Heart right ventricle (tissue), 16 donors: ENCODE measurements around the gene PRDX3. TPM values are rescaled to one million over a fixed set of nuclear protein-coding genes. Genes with fewer than 3 reads are reported as not detected.

Source experiments
- ATAC-seq, 8 donors: fragments of 200-7000 bp; cut with Tn5 transposase; one replicate each; pipeline ENCODE4 v1.9.1; 2020; ENCODE audit warnings: mild to moderate bottlenecking in 8 of 8, moderate library complexity in 8 of 8, moderate number of reproducible peaks in 1 of 8
- DNase-seq, 2 donors: peaks; one replicate each; pipeline ENCODE4 v3.0.0-alpha.2; 2020
- H3K27ac ChIP-seq, 10 donors: fragments of 200-600 bp; sonication (generic) in 2 of 10; one replicate each; pipeline versions ENCODE4 v1.5.0 to v1.8.0; 2020 to 2022; ENCODE audit warnings: mild to moderate bottlenecking in 3 of 10
- H3K27me3 ChIP-seq, 7 donors: fragments of 200-600 bp; one replicate each; pipeline ENCODE4 v1.8.0; 2021 to 2022; ENCODE audit warnings: mild to moderate bottlenecking in 2 of 7
- H3K36me3 ChIP-seq, 9 donors: fragments of 200-600 bp; sonication (generic) in 1 of 9; one replicate each; pipeline versions ENCODE4 v1.5.0 to v1.8.0; 2020 to 2022; ENCODE audit warnings: mild to moderate bottlenecking in 2 of 9
- H3K4me1 ChIP-seq, 9 donors: fragments of 200-600 bp; sonication (generic) in 1 of 9; one replicate each; pipeline versions ENCODE4 v1.5.0 to v1.8.0; 2020 to 2022; ENCODE audit warnings: mild to moderate bottlenecking in 4 of 9
- H3K4me3 ChIP-seq, 10 donors: fragments of 200-600 bp; sonication (generic) in 2 of 10; one replicate each; pipeline versions ENCODE4 v1.5.0 to v1.8.0; 2020 to 2022; ENCODE audit warnings: mild to moderate bottlenecking in 7 of 10, moderate library complexity in 2 of 10
- H3K9me3 ChIP-seq, 11 donors: fragments of 200-600 bp in 10 of 11; sonication (generic) in 2 of 11; one replicate each; pipeline versions ENCODE4 v1.5.0 to v1.8.0; 2013 to 2022; ENCODE audit warnings: mild to moderate bottlenecking in 2 of 11, control low read depth in 1 of 11, moderate library complexity in 1 of 11
- CTCF ChIP-seq, 9 donors: fragments of 200-600 bp; sonication (generic) in 2 of 9; IDR thresholded peaks; one replicate each; pipeline versions ENCODE4 v1.5.0 to v1.8.0; 2021 to 2022; ENCODE audit warnings: antibody characterized with exemption in 9 of 9, mild to moderate bottlenecking in 5 of 9, moderate library complexity in 1 of 9
- WGBS, 2 donors: extraction: QIAGEN DNeasy Blood & Tissue Kit; methylation state at CpG; one replicate each; pipeline ENCODE4 v1.1.7; 2013; ENCODE audit warnings: inconsistent platforms in 1 of 2; 5-methylcytosine and 5-hydroxymethylcytosine counted together
- intact Hi-C, 10 donors: fragments of 100-400 bp; cut with DNase I; formaldehyde crosslinking; loops; one replicate each; pipeline versions ENCODE4 v1.11.1 to v1.14.2; 2022
- polyA plus RNA-seq, 2 donors: library from polyadenylated mRNA; stranded (reverse); fragments of 200-250 nt; gene quantifications; one replicate each; pipeline ENCODE4 v1.2.3, GENCODE V29; 2013
- total RNA-seq, 10 donors: library from RNA; stranded (reverse); fragmentation: NEBNext Ultra II Directional in 3 of 10; extraction: Animal tissue kit (Norgen Biotek cat#: 25700) in 3 of 10; gene quantifications; one replicate each; pipeline versions ENCODE4 v1.2.1 to v1.2.4, GENCODE V29; 2021 to 2023
- donor health status: Arrhythmogenic right ventricular cardiomyopathy.
- donor health status: ischemic (EF 13 %, LVEDD 7.1; RV severe dilation, severe dysfunction).
- donor health status: healthy with polysubstance abuse.
- donor health status: DM: no; HTN: yes; CAD: no.
- donor health status: DM: no; HTN: no; CAD: no.
- donor health status: ischemic (EF 25% LVEDD 6.9; RV normal size, moderate dysfunction).
- donor health status: ischemic (EF 25% LVEDD 5.7; RV mildly dilated, moderate dysfunction).
- donor health status: healthy.
- donor health status: DM: yes; HTN: yes; CAD: no.
- donor health status: Ischemic cardiomyopathy.
- donor health status: ischemic (EF 35%, LVEDD 5.7; RV mildly dilated, moderate dysfunction).
- donor health status: nonischemic (EF 11% LVEDD 7.7; RV severe dilation, severe dysfunction).
- donor health status: DM: yes; HTN: yes; CAD: no.
- donor health status: PGD.
- donor health status: ischemic (EF 29% LVEDD 5.4; RV normal size, mild dysfunction).
- donor health status: nonischemic (EF 23%, LVEDD 6.1; RV moderate dilation, normal function).

PRDX3 gene
- total and polyA plus RNA-seq, 12 donors = 75.4 to 323 (median 279) TPM

- DNase-seq (no peak), ATAC-seq (no peak)
- H3K9me3 ChIP-seq = no peaks in the 10 kb centered on the region
- intact Hi-C loops = no loop called here
- H3K27ac ChIP-seq = peak overlapping the region in 1 of 10 donors; percentile 89
- peaks cover 0 to 70% (median 10%) of the 10 kb centered on the region in 9 donors for H3K4me1 ChIP-seq
- 67 to 77% methylated on average over 4 of the region's 4 CpGs for WGBS, 2 donors
- H3K36me3 ChIP-seq = peaks cover 0 to 59% (median 14%) of the 10 kb centered on the region in 9 donors
- TF ChIP-seq CTCF (IDR thresholded peaks at IDR 0.05) = no peak
- H3K4me3 ChIP-seq = no peak overlapping the region
- H3K27me3 ChIP-seq = no peaks in the 10 kb centered on the region
Measured at GRCh38 chr10:119135513-119135881, 43.1 kb downstream of the PRDX3 start.

- ATAC-seq (no peak), DNase-seq (no peak)
- Histone ChIP-seq H3K9me3 (no peaks in the 10 kb centered on the region), H3K4me1 (peaks cover 0 to 80% (median 10%) of the 10 kb centered on the region in 9 donors), H3K4me3 (no peak overlapping the region), H3K27me3 (no peaks in the 10 kb centered on the region), H3K27ac (peak overlapping the region in 1 of 10 donors; percentile 89), H3K36me3 (peaks cover 0 to 61% (median 15%) of the 10 kb centered on the region in 9 donors)
- no peak for TF ChIP-seq CTCF (IDR thresholded peaks at IDR 0.05)
- 88 to 94% methylated on average over 8 of the region's 8 CpGs for WGBS, 2 donors
- intact Hi-C loops = no loop called here
Measured at GRCh38 chr10:119133949-119134348, 44.7 kb downstream of the PRDX3 start.

- DNase-seq (no peak), ATAC-seq (peak in 2 of 8 donors; percentile 7 to 41)
- intact Hi-C loops = no loop called here
- WGBS, 2 donors = 84 to 91% methylated on average over 14 of the region's 14 CpGs
- H3K36me3 ChIP-seq = peaks cover 0 to 64% (median 15%) of the 10 kb centered on the region in 9 donors
- no peak for TF ChIP-seq CTCF (IDR thresholded peaks at IDR 0.05)
- H3K4me3 ChIP-seq = no peak overlapping the region
- no peaks in the 10 kb centered on the region for H3K9me3 ChIP-seq
- no peaks in the 10 kb centered on the region for H3K27me3 ChIP-seq
- peaks cover 0 to 70% (median 10%) of the 10 kb centered on the region in 9 donors for H3K4me1 ChIP-seq
- H3K27ac ChIP-seq = peak overlapping the region in 4 of 10 donors; percentile 52 to 89 (median 72)
Measured at GRCh38 chr10:119132521-119133345, 45.9 kb downstream of the PRDX3 start.

DNA sequence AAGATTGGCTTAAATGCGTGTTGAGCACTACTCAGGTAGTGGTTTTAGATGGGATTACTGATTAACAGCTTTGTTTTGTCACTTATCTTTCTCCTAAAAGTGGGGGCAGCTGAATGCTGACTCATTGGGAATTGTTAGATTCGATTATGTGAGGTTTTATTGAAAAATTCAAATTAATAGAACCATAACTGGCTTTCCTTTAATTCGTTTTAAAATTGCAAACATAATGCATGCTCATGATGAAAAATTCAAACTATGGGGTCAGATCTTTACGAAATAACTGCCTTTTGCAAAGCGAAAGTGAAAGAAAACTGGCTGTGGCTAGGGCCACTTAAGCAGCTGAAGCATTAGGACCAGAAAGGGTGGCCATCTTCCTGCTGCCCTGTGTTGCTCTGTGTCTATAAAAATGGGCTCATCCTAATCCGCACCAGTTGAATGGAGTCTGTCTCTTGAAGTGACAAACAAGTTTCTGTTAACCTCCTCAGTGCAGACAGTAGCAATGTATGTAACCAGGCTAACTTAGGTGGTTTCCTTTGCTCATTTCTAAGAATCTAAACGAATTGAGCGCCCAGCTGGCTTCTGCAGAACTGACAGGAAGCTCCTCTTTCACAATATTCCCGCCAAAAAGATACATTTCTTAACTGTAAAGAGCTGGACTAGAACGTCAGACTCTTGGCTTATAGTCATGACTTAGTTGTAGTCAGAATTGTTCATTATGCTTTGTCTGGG lies 46.9 kb downstream of the PRDX3 start:
- no peak for TF ChIP-seq CTCF (IDR thresholded peaks at IDR 0.05)
- no peaks in the 10 kb centered on the region for H3K9me3 ChIP-seq
- H3K27ac ChIP-seq = peak overlapping the region in 8 of 10 donors; percentile 3 to 89 (median 68)
- DNase-seq (no peak), ATAC-seq (peak in 7 of 8 donors; percentile 39 to 74 (median 64))
- peaks cover 0 to 70% (median 10%) of the 10 kb centered on the region in 9 donors for H3K4me1 ChIP-seq
- H3K27me3 ChIP-seq = no peaks in the 10 kb centered on the region
- intact Hi-C loops = no loop called here
- H3K36me3 ChIP-seq = peaks cover 0 to 74% (median 15%) of the 10 kb centered on the region in 9 donors
- WGBS, 2 donors = 50 to 68% methylated on average over 10 of the region's 10 CpGs
- H3K4me3 ChIP-seq = peak overlapping the region in 9 of 10 donors; percentile 1 to 55 (median 45)
